ENCODE results near the gene UGT1A8.
"Not testable (repeated sequence)": the region's sequence is repeated elsewhere in the genome, so short reads cannot be mapped to it uniquely, and the experiment has no call there.

Gene UGT1A8

DNA sequence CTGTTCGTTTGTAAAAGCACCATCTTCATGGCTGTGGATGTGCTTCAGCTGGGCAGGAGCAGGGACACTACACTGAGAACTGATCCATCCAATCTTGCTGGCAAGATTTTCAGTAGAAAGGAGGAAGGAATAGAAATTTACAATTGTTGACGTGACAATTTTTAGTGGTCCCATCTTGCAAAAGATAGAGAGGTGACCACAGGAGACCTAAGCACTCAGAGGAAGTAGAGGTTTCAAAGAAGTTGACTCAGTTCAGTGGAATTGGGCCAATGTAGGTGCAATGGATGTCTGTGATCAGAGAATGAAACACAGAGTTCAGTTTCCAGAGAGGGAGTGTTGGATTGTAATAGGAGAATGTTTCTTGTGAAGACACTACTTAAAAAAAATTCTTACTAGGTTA, 96.7 kb downstream of the UGT1A8 start:
- peaks cover 7% of the 10 kb centered on the region for H3K4me1 ChIP-seq (ENCODE audit: control insufficient read depth, insufficient read depth, low read length, poor library complexity, severe bottlenecking)
- no peak overlapping the region for H3K4me3 ChIP-seq (ENCODE audit: extremely low read depth, insufficient read depth, low read length, poor library complexity, severe bottlenecking)
- 82 to 100% methylated on average over 1 to 2 of the region's 2 CpGs for WGBS, 2 experiments (ENCODE audit: insufficient coverage in 2 of 2)
- H3K9me3 ChIP-seq (ENCODE audit: control insufficient read depth, low read length) = no peaks in the 10 kb centered on the region
- no peaks in the 10 kb centered on the region for H3K36me3 ChIP-seq (ENCODE audit: control insufficient read depth, insufficient read depth, low read length)
- no peak overlapping the region for H3K27ac ChIP-seq (ENCODE audit: low read depth, low read length, severe bottlenecking)

DNA sequence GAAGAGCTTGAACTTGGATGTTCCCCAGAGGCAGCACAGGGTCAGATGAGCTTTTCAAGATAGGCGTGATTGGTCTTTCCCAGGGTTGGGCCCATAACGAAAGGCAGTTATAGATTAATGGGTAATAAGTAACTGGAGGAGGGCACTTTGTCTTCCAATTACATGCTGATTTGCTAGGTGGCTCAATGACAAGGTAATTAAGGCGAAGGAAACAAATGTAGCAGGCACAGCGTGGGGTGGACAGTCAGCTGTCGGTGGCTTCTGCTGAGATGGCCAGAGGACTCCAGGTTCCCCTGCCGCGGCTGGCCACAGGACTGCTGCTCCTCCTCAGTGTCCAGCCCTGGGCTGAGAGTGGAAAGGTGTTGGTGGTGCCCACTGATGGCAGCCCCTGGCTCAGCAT, 101.1 kb downstream of the UGT1A8 start, which contains the start of gene UGT1A4:
Gene UGT1A4, plus strand, starts transcription at position 185 of the 400 bp plus-strand sequence. Its CDS starts 85 bp downstream, at position 270.
- no peak within 1 kb of the TSS for H3K27ac ChIP-seq (ENCODE audit: low read depth, low read length, severe bottlenecking)
- no peaks in the 10 kb centered on the region for H3K36me3 ChIP-seq (ENCODE audit: control insufficient read depth, insufficient read depth, low read length)
- no peak within 1 kb of the TSS for H3K4me3 ChIP-seq (ENCODE audit: extremely low read depth, insufficient read depth, low read length, poor library complexity, severe bottlenecking)
- H3K4me1 ChIP-seq (ENCODE audit: control insufficient read depth, insufficient read depth, low read length, poor library complexity, severe bottlenecking) = no peaks in the 10 kb centered on the region
- H3K9me3 ChIP-seq (ENCODE audit: control insufficient read depth, low read length) = no peaks in the 10 kb centered on the region
- 92 to 95% methylated on average over 7 of the region's 7 CpGs for WGBS, 2 experiments (ENCODE audit: insufficient coverage in 2 of 2)

DNA sequence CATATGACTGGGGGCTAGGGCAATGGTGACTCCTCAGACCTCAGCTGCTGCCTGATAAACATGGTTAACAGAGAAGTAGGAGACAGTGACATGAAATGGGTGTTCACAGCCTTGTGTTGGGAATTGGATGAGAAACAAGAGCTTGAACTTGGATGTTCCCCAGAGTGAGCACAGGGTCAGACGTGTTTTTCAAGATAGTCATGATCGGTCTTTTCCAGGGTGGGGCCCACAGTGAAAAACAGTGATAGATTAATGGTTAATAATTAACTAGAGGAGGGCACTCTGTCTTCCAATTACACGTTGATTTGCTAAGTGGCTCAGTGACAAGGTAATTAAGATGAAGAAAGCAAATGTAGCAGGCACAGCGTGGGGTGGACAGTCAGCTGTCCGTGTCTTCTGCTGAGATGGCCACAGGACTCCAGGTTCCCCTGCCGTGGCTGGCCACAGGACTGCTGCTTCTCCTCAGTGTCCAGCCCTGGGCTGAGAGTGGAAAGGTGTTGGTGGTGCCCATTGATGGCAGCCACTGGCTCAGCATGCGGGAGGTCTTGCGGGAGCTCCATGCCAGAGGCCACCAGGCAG, 111.4 kb downstream of the UGT1A8 start, which contains the start of gene UGT1A3:
Gene UGT1A3, plus strand, starts transcription at position 320 of the 579 bp plus-strand sequence. Its CDS starts 85 bp downstream, at position 405.
- H3K4me3 ChIP-seq (ENCODE audit: extremely low read depth, insufficient read depth, low read length, poor library complexity, severe bottlenecking) = no peak within 1 kb of the TSS
- H3K27ac ChIP-seq (ENCODE audit: low read depth, low read length, severe bottlenecking) = no peak within 1 kb of the TSS
- H3K4me1 ChIP-seq (ENCODE audit: control insufficient read depth, insufficient read depth, low read length, poor library complexity, severe bottlenecking) = no peaks in the 10 kb centered on the region
- no peaks in the 10 kb centered on the region for H3K9me3 ChIP-seq (ENCODE audit: control insufficient read depth, low read length)
- WGBS, 2 experiments (ENCODE audit: insufficient coverage in 2 of 2) = 91 to 95% methylated on average over 8 of the region's 8 CpGs
- H3K36me3 ChIP-seq (ENCODE audit: control insufficient read depth, insufficient read depth, low read length) = no peaks in the 10 kb centered on the region

DNA sequence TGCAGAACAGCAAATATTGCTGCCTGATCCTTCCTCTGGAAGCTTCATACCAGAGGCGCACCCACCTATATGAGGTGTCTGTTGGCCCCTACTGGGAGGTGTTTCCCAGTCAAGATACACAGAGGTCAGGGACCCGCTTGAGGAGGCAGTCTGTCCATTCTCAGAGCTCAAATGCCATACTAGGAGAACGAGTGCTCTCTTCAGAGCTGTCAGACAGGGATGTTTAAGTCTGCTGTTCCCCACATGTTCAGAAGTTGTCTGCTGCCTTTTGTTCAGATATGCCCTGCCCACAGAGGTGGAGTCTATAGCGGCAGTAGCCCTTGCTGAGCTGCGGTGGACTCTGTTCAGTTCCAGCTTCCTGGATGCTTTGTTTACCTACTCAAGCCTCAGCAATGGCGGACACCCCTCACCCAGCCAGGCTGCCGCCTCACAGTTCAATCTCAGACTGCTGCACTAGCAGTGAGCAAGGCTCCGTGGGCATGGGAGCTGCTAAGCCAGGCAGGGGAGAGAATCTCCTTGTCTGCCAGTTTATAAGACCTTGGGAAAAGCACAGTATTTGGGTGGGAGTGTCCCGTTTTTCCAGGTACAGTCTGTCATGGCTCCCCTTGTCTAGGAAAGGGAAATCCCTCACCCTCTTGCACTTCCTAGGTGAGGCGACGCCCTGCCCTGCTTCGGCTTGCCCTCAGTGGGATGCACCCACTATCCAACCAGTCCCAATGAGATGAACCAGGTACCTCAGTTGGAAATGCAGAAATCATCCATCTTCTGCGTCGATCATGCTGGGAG, 119.6 kb downstream of the UGT1A8 start:
- H3K27ac ChIP-seq (ENCODE audit: low read depth, low read length, severe bottlenecking); H3K4me3 ChIP-seq (ENCODE audit: extremely low read depth, insufficient read depth, low read length, poor library complexity, severe bottlenecking); H3K36me3 ChIP-seq (ENCODE audit: control insufficient read depth, insufficient read depth, low read length); H3K9me3 ChIP-seq (ENCODE audit: control insufficient read depth, low read length); H3K4me1 ChIP-seq (ENCODE audit: control insufficient read depth, insufficient read depth, low read length, poor library complexity, severe bottlenecking): not testable (repeated sequence)
- WGBS, 2 experiments (ENCODE audit: insufficient coverage in 2 of 2) = 83 to 91% methylated on average over 10 to 12 of the region's 14 CpGs

DNA sequence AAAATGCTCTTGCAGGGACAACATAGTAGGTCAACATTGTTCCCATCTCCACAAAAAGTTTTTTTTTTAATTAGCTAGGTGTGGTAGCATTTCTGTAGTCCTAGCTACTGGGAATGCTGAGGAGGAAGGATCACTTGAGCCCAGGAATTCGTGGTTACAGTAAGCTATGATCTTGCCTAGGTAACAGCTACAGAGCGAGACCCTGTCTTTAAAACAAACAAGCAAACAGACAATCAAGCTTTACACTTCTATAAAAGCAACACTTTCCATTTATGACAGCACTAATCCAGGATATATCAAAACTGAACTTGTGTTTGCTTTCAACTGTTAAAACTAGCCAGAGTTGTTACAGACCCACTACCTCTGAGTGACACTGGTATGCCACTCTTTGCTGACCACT, 123.4 kb downstream of the UGT1A8 start:
- no peaks in the 10 kb centered on the region for H3K4me1 ChIP-seq (ENCODE audit: control insufficient read depth, insufficient read depth, low read length, poor library complexity, severe bottlenecking)
- H3K36me3 ChIP-seq (ENCODE audit: control insufficient read depth, insufficient read depth, low read length) = no peaks in the 10 kb centered on the region
- H3K9me3 ChIP-seq (ENCODE audit: control insufficient read depth, low read length) = no peaks in the 10 kb centered on the region
- H3K27ac ChIP-seq (ENCODE audit: low read depth, low read length, severe bottlenecking) = no peak overlapping the region
- 86 to 89% methylated on average over 2 of the region's 2 CpGs for WGBS, 2 experiments (ENCODE audit: insufficient coverage in 2 of 2)
- no peak overlapping the region for H3K4me3 ChIP-seq (ENCODE audit: extremely low read depth, insufficient read depth, low read length, poor library complexity, severe bottlenecking)

DNA sequence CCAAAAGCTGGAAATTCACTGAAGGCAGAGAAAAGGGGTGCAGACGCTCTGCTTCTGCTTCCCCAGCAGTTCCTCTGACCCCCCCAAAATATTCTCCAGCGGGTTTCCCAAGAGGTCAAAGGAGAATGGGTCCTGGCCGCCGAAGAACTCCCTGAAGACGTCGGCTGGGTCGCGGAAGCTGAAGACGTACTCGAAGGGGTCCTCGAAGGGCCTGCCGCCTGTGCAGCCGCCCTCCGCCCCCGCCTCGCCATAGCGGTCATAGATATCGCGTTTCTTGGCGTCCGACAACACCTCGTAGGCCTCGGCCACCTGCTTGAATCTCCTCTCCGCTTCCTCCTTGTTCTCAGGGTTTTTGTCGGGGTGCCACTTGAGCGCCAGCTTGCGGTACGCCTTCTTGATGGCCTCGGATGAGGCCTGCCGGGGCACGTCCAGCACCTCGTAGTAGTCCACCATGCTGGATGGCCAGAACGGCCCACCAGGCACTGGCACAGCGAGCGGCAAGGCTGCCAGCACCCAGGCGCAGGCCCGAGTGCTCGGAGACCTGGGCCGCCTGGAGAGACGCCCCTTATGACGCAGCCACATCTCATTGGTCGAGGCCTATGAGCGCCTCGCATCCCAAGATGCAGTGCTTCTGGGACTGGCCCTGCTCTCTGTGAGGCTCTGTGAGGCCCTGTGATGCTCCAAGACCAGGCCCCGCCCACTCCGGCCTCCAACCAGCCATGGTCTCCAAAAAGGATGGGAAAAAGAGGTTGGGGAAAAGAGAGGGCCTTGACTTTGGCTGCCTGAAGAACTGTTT, 126.2 kb downstream of the UGT1A8 start:
- 95 to 96% methylated on average over 39 to 43 of the region's 46 CpGs for WGBS, 2 experiments (ENCODE audit: insufficient coverage in 2 of 2)
- Histone ChIP-seq H3K27ac (ENCODE audit: low read depth, low read length, severe bottlenecking) (no peak overlapping the region), H3K4me1 (ENCODE audit: control insufficient read depth, insufficient read depth, low read length, poor library complexity, severe bottlenecking) (no peaks in the 10 kb centered on the region), H3K4me3 (ENCODE audit: extremely low read depth, insufficient read depth, low read length, poor library complexity, severe bottlenecking) (no peak overlapping the region), H3K9me3 (ENCODE audit: control insufficient read depth, low read length) (no peaks in the 10 kb centered on the region), H3K36me3 (ENCODE audit: control insufficient read depth, insufficient read depth, low read length) (no peaks in the 10 kb centered on the region)

DNA sequence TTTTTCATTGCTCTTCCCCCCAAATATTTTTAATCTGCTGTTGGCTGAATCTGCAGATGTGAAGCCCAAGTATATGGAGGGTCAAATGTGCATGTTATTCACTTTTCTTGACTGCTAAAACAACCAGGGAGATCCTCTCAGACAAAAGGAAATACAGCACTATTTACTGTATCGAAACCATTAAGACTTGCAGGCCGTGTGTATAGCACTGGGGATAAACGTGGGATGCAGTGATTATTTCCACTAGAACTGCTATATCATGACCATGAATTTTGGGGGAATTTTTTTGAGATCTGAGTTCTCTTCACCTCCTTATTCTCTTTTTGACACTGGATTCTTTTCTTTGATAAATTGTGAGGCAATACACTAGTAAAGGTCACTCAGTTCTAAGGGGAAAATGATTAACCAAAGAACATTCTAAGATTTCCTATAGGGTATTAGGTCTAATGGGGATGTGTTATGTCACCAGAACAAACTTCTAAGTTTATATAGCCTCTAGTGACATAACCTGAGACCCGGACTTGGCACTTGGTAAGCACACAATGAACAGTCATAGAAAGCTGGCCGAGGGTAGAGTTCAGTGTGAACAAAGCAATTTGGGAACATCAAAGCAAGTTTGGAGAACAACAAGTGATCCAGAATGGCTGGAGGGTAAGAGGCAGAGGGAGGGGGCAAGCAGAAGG, 127.8 kb downstream of the UGT1A8 start:
- H3K36me3 ChIP-seq (ENCODE audit: control insufficient read depth, insufficient read depth, low read length) = no peaks in the 10 kb centered on the region
- no peaks in the 10 kb centered on the region for H3K4me1 ChIP-seq (ENCODE audit: control insufficient read depth, insufficient read depth, low read length, poor library complexity, severe bottlenecking)
- H3K4me3 ChIP-seq (ENCODE audit: extremely low read depth, insufficient read depth, low read length, poor library complexity, severe bottlenecking) = no peak overlapping the region
- H3K9me3 ChIP-seq (ENCODE audit: control insufficient read depth, low read length) = no peaks in the 10 kb centered on the region
- no peak overlapping the region for H3K27ac ChIP-seq (ENCODE audit: low read depth, low read length, severe bottlenecking)
- WGBS, 2 experiments (ENCODE audit: insufficient coverage in 2 of 2) = 80 to 91% methylated on average over 2 of the region's 5 CpGs

DNA sequence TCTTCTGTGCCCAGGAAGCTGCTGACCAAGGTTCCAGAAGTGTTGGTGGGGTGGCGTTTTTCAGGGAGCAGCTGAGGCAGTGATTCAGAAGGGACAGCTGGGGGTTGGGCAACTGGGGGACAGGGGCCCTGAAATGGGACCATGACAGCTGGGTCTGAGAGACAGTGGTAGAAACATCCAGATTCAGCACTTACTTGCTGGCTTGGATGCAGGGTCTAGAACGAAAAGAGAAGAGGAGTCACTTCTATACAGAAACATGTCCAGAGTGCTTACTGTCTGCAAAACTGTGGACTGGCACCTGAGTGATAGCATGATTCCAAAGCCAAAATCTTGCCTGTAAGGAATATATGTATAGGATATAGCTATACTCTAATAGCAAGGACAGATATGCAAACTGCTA, 128.4 kb downstream of the UGT1A8 start:
- not testable (repeated sequence) for H3K9me3 ChIP-seq (ENCODE audit: control insufficient read depth, low read length); H3K4me3 ChIP-seq (ENCODE audit: extremely low read depth, insufficient read depth, low read length, poor library complexity, severe bottlenecking); H3K36me3 ChIP-seq (ENCODE audit: control insufficient read depth, insufficient read depth, low read length); H3K4me1 ChIP-seq (ENCODE audit: control insufficient read depth, insufficient read depth, low read length, poor library complexity, severe bottlenecking); H3K27ac ChIP-seq (ENCODE audit: low read depth, low read length, severe bottlenecking)
- 69 to 80% methylated on average over 1 to 2 of the region's 2 CpGs for WGBS, 2 experiments (ENCODE audit: insufficient coverage in 2 of 2)

DNA sequence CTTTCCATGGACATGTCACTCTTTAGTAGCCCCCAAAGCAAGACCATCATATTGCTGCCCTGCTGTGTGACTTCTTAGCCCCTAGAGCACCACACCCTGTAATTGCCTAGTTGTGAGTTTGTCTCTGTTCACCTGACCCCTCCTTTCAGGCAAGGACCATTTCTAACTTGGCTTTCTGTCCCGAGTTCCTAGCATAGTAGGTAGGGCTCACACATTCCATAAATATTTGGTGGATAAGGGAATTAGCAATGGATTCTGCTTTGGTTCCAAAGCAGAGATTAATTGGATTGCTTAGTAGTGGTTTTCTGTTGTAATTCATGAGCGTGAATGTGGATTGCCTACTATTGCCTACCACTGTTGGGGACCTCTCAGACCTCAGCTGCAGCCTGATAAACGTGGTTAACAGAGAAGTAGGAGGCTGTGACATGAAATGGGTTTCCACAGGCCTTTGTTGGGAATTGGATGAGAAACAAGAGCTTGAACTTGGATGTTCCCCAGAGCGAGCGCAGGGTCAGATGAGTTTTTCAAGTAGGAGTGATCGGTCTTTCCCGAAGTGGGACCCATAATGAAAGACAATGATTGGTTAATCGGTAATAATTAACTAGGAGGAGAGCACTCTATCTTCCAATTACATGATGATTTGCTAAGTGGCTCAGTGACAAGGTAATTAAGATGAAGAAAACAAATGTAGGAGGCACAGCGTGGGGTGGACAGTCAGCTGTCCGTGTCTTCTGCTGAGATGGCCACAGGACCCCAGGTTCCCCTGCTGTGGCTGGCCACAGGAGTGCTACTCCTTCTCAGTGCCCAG, 129.2 kb downstream of the UGT1A8 start:
- Histone ChIP-seq H3K9me3 (ENCODE audit: control insufficient read depth, low read length) (peaks cover 12% of the 10 kb centered on the region), H3K4me3 (ENCODE audit: extremely low read depth, insufficient read depth, low read length, poor library complexity, severe bottlenecking) (no peak overlapping the region), H3K36me3 (ENCODE audit: control insufficient read depth, insufficient read depth, low read length) (no peaks in the 10 kb centered on the region), H3K27ac (ENCODE audit: low read depth, low read length, severe bottlenecking) (no peak overlapping the region), H3K4me1 (ENCODE audit: control insufficient read depth, insufficient read depth, low read length, poor library complexity, severe bottlenecking) (no peaks in the 10 kb centered on the region)
- WGBS, 2 experiments (ENCODE audit: insufficient coverage in 2 of 2) = 83 to 89% methylated on average over 9 of the region's 10 CpGs

DNA sequence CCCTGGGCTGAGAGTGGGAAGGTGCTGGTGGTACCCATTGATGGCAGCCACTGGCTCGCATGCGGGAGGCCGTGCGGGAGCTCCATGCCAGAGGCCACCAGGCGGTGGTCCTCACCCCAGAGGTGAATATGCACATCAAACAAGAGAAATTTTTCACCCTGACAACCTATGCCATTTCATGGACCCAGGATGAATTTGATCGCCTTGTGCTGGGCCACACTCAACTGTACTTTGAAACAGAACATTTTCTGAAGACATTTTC, 129.8 kb downstream of the UGT1A8 start:
- WGBS, 2 experiments (ENCODE audit: insufficient coverage in 2 of 2) = 96 to 100% methylated on average over 4 of the region's 6 CpGs
- Histone ChIP-seq H3K4me1 (ENCODE audit: control insufficient read depth, insufficient read depth, low read length, poor library complexity, severe bottlenecking) (no peaks in the 10 kb centered on the region), H3K27ac (ENCODE audit: low read depth, low read length, severe bottlenecking) (no peak overlapping the region), H3K36me3 (ENCODE audit: control insufficient read depth, insufficient read depth, low read length) (no peaks in the 10 kb centered on the region), H3K9me3 (ENCODE audit: control insufficient read depth, low read length) (peaks cover 15% of the 10 kb centered on the region), H3K4me3 (ENCODE audit: extremely low read depth, insufficient read depth, low read length, poor library complexity, severe bottlenecking) (no peak overlapping the region)
